SKM-1 treated with dmso at 0.1 percent for 144 hours (cell line): ENCODE measurements around the gene SIM1.

Experiments used
- DNase-seq: peaks from one replicate; lab custom pipeline; 2025; ENCODE audit not compliant: unreplicated experiment; lab: John Stamatoyannopoulos, UW

The SIM1 gene

DNA sequence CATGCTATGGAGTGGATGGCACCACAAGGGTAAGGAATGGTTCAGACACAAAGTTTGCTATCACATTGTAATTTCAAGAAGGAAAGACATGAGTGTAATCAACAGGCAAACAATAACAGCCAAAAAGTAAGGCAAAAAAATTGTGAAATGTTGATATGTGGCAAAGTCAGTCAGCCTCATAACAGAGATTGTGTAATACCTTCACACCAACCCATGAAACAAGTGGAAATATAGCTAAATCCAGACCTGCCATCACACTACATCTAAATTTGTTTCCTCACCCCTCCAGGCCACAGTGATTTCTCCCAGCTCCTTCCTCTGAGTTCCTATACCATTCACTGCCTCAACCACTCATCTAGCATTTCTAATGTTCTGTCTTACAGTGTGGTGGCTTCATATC lies 37.3 kb downstream of the SIM1 start:
- DNase-seq, result no peak

DNA sequence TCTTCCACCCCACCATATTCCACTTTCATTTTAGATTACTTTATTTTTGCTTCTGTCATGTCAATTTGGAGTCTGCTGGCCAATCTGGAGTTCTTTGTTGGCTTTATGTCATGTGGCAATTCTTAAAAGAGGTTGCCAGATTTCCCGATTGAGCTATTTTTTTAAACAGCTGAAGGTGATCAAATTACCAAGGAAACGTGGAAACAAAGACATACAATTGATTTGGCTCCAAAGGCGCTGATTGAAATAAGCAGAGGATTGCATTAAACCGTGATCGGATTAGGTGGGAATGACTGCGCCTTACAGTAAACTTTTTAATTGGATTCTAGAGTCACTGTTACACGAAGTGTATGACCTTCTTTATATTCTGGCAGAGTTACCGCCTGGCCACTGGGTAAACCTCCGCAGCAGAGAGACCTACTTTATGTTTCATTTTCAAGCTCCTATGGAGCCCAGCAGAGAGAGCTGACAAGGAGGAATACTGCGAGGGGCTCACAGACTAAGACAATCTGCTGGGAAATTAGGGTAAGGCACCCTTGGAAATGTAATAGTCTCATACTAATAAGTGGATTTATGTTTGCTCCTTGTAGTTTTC lies 37.9 kb downstream of the SIM1 start:
- DNase-seq, result no peak

DNA sequence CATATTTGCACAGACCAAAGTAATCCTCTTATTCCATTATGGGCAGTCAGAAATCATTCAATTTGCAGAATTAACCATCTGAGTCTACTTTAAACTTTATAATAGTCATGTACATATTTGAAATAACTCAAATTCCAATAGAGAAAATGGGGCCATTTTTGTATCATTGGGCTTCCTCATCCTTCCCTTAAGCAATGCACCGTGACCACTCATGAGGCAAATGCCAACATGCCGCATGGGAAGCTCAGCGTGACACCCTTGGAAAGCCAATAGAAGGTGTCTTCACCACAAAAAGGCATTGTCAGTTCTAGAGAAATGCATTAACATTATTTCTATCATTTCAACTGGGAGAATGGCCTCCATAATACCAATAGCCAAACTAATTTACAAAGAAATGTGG lies 38.5 kb downstream of the SIM1 start:
- no peak for DNase-seq

DNA sequence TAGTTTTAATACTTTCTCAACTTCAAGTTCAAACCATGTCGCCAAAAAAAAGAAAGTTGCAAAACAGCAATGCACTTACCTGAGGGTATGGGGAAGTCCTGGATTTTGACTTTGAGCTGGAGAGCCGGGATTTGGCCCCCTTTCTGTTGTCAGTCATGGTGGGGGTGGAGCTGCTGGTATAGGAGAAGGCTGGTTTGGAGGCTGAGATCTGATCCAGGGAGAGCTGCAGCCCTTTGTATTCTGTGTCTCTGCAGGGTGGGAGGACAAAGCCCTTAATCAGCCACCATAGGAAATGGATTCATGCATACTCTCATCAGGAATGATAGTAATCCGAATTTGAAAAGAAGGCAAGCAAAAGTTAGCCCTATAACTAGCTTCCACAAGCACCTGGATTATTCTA lies 44.0 kb downstream of the SIM1 start:
- no peak for DNase-seq

DNA sequence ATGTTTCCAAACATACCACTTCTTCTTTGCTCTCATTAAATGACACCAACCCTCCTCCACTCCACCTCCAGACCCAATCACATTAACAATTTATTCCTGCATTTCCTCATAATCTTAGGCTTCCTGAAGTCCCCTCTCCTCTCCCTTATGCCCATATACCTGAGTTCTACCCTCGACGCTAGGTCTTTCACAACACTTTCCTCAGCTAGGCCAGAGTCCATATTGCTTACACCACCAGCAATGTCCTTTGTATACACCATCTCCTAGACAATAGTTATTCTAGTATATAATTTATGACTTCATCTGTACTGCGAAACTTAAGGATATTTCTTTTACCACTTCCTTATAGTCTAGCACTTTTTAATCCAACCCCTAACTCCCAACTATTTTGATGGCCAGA lies 47.7 kb downstream of the SIM1 start:
- DNase-seq, result no peak

DNA sequence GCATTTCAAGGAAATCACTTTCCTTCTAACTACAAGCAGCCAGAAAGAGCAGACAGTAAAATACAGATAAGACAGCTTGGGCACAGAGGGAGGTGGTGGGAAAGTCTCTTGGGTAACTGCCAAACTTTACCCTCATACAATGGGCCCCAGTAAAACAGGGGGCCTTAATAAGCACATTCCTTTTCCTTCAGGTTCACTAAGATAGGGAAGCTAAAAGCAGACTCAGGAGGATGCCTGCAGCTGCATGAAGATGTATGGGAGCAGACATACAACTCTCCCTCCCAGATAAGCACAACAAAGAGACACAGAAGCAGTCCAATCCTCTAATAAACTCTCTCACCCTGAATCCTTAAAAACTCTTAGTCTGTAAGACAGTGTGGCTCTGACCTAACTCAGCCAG lies 49.0 kb downstream of the SIM1 start:
- DNase-seq, result no peak

DNA sequence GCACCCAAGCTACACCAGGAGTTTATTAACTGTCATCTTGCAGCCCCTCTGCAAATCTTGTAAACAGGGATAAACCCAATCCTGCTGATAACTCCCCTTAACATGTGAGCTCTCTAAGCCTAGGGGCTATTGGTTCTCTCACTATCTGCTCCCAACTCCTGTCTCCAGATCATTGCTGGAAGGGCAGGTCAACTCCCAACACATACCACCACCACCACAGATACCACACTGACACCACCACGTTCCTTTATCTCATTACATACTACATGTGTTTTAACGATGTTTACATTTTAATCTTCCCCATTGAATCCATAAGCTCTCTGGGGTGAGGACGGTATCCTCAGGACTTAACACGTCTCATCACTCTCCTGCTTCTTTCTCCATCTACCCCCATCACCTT lies 51.8 kb downstream of the SIM1 start:
- DNase-seq, result no peak

DNA sequence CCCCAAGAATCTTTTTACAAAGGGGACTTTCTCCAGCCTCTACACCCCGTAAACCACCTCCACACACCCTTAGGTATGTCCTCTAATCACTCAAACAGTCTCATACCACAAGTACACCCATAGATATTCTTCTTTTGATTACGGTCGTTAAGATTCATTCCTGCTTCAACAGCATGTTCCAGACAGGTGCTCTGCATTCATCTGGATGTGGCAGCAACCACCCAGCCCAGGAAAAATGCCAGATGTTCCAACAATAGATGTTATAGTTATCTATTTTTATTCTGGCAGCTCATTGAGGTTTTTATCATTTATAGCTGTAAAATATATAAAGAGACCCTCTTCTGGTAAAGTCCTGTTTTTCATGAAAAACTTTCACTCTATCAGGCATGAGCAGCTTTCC lies 60.7 kb downstream of the SIM1 start:
- no peak for DNase-seq

DNA sequence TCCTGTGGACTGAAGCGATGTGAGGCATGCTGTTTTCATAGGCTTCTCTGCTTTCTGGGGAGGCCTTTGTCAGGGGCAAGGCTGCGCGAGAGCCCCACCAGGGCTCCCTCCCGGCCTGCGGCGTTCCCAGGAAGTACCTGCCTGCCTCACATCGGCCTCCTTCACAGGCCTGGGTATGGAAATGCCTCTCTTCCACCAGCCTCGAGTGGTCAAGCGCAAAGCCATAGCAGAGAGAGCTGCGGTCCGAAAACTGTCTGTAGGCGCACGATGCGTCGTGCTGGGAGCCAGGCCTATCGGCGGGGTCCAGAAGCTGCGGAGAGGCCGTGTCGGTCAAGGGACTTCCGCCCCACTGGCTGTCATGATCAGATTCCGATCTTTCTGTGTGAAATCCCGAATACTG lies 71.2 kb downstream of the SIM1 start:
- no peak for DNase-seq

DNA sequence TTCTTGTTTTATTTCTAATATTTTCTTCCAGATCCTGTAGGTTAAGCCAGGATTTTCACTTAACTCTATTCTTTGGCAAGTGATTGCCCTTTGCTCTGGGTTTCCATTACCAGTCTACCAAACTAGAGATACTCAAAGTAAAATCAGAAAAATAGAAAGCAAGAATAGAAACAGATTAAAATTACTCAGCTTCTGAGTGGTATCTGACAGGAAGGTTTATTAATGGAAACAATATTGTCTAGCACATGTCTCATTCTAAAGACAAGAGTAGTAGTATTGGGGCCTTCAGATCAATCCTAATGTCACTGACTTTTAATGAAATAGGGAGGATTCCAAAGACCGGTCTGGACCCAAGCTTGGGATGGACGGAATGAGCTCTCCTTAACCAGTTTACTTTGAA lies 72.3 kb downstream of the SIM1 start:
- no peak for DNase-seq

DNA sequence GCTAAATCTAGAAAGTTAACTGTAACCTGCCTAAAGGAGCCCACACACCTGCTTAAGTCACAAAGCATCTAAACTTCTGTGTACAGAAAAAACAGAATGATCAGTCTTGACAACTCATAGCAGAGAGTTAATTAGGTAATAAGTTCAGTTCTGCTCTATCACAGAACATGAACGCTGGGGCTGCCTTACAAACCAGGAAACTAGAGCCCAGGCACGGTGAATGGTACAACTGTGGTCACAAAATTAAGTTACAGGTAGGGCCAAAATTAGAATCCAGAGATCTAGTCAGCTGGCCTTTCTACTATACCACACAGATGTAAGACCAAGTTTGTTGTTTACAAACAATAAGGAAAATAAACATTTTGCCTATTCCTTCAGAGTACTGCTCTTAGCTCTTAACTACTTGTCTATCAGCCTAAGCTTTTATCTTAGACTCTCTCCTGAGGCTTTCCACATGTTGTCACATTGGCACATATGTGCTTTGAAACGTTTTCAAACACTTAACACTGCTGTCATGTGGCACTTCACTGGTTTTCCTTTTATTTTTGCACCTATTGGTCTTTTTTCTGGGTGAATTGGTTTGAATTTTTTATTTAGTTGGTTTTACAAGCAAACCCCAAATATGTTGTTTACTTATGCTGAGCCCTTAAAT lies 75.7 kb downstream of the SIM1 start:
- no peak for DNase-seq

DNA sequence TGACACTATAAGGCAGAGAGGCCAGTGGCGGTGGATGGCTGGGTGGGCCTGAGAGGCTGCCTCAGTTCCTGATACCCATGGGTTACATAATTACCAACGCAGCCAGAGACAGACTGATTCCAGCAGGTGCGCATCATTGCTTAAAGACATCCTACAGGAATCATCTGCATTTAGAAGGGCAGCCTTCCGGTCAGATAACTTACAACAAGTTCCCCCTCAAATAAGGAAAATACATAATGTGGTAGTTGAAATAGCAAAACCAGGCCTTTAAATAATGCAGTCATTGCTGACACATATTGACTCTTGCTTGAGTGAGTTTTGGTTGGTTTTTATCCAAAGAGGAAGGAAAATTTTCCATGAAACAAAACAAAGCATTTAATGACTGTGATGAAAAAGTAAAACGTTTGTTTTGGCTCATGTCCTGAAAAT lies 81.9 kb downstream of the SIM1 start:
- no peak for DNase-seq

DNA sequence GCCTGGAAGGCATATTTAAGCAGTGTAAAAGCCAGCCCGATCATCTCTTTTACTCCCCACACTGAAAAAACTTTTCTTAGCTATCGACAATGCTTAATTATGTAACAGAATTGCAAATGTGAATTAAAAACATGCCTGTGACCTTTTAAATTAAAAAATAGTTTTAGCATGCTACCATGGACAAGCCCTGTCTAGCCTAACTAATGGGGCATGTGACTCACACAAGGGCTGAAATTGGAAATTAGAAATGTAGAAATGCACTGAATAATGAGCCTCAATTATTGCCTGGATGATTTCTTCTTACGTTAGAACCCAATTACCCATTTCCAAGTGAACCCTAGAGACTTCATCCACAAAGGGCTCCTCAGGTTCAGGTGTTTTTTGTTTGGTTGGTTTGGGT lies 82.7 kb downstream of the SIM1 start:
- no peak for DNase-seq

DNA sequence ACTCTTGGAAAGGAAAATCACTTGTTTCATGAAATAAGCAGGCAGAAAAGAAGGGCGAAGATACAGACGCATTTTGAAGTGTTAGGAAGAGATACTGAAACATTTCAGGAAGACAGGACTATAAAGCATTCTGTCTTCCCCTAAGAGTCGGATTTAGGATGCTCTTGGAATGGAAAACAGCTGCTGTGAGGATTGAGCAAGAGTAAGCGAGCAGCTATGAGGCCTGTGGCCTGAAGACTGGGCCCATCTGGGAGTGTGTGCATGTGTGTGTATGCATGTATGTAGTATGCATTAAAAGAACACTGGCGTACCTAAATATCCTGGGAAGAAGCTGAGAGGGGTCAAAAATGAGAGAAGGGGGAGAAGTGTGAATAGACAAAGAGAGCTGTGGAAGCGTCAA lies 83.6 kb downstream of the SIM1 start:
- DNase-seq, result no peak

DNA sequence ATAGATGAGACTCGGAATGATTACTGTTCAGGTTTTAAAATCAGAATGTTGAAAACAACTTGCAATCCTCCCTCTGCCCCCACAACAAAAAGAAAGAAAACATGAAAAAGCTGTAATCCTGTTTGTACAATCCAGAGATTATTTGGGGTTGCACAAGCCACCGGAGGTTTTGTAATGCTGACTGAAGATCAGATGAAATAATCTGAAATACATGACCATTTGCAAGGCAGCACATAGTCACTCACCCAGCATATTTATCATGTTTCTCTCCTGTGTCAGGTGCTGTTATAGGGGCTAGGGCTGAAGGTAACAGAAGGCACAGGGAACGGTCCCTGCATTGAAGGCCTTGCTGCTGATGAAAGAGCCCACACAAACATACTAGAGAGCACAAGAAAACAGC lies 85.3 kb downstream of the SIM1 start:
- DNase-seq, result no peak

DNA sequence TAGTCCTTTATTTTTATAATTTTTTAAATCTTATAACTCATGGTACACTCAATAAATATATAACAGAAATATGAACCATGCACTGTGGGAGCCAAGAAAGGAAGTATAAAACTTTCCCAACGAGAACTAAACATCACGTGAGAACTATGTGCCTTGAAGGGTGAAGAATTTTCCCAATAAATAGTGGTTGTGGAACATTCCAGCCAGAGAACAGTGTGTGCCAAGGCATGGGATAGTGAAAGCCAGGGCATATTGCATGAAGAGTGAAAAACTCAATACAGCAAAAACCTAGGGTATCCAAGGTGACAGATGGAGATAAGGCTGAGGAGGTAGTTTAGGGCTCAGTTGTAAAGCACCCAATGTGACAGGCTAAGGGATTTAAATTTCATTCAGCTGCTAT lies 86.1 kb downstream of the SIM1 start:
- DNase-seq, result no peak

DNA sequence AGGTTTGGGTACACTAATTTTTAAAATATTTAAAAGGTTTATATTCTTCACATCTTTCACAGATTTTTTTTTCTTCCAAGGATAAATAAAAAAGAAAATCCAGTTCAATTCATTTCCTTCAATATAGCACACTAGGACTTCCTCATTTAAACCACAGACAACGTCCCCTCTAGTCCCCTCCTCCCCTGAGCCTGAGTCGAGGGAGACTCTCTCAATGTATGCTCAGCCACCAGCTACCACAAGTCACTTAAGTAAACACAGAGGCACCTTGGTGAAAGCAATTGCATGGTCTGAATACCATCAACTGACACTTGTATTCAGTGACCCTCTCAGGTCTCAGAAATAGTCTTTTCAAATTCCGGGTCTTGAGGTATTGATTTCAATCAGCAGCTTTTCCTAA lies 88.6 kb downstream of the SIM1 start:
- peak; percentile 52 for DNase-seq

DNA sequence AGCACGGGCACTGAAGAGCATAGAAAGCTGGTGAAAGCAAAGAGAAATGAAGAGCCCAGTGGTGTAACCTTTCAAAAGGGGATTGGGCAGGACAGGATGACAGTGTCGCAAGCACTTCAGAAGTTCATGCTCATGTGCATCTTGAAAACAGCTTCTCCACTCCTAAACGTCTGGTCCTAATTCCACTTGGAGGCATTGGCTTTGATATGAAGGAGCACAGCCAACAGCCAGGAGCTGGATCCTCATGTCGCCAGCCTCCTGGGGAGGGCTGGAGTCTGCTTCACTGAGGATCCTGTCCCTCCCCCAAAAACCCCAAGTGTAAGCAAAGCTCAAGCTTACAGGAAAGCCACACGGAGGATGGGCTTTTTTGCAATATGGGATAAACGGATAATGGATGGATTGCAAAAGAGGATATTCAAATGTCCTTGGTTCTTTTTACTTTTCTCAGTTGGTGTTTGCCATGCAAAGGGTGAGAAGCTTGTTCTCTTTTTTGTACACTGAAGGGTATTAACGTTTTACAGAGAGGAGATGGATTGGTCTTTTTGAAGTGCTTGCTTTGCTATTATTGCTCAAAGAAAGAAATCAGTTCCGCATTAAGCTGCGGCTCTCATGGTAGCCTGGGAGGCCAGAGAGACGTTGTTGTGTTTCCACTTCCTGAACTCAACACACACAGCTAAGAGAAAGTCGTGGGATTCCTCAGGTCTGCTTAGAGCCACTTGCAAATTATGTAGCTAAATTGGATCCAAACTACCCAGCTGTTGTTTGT lies 92.2 kb downstream of the SIM1 start:
- DNase-seq, result peak; percentile 59

DNA sequence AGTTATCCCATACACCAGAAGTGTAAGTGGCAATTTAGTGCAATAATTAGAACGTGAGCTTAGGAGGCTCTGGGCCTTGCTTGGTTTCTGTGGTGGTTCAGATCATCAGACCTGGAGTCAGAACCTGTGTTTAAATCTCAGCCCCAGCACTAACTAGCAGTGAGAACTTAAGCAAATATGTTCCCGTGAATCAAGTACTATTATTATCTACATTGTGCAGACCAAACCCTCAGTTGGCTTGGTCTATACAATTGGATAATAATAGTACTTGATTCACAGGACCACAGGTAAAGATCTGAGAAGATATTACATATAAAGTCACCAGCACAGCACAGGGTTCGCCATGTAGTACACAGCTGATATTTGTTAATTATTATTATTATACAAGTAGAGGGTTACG lies 93.1 kb downstream of the SIM1 start:
- no peak for DNase-seq

DNA sequence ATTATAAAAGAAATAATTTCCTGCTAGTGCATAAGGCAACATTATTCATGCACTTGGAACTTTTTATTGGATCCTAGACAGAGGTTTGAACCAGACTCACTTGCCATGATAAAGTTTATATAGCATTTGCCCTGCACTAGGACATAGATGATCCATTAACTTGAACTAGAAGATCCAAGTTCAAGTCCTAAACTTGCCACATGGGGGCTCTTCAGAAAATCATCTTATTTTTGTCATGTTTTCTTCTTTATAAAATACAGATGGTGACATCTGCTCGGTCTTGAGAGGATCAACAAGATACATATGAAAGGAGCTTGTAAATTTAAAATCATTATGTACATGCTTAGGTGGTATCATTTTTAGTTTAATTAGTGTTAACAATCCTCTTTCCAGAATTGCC lies 94.5 kb downstream of the SIM1 start:
- no peak for DNase-seq

DNA sequence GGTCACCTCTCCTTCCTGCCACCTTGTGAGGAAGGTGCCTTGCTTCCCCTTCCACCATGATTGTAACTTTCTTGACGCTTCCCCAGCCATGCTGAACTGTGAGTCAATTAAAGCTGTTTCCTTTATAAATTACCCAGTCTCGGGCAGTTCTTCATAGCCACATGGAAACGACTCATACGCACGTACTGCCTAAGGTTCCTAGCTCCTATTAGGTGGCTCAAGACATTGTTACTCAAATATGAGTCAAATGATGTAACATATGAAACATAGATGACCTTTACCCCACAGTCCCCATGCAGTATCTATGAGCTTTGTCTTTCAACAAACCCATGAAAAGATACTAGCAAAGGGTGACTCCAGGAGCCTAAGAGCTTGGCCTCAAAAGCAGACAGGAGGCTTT lies 98.3 kb downstream of the SIM1 start:
- DNase-seq, result no peak

DNA sequence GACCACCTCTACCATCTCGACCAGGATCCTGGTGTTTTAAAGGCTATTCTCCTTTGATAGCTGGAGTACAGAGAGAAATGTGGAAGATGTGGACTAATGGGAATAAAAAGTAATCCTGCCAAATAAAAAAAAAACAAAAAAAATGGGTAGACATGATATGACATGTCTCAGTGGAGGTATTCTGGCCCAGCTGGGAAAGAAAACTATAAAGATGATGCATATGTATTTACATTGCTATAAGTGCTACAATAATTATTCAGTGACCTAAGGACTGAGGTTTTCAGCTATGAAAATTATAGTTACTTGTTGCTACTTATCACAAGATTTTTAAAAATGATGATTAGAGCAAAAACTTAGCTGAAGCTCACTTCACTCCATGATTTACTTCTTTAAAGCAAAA lies 101.1 kb downstream of the SIM1 start:
- DNase-seq, result no peak
